HG03558 (cell line): ENCODE data around the gene FABP7.
A peak's percentile ranks its signal among the peaks of the same experiment; 100 is the strongest.

Experiments used
- ATAC-seq: cut with Tn5 transposase; IDR thresholded peaks from one replicate; pipeline ENCODE4 v1.9.1; 2021; ENCODE audit warnings: moderate number of reproducible peaks; ENCODE audit not compliant: unreplicated experiment; ENCODE audit errors: extremely low read depth

The FABP7 gene

DNA sequence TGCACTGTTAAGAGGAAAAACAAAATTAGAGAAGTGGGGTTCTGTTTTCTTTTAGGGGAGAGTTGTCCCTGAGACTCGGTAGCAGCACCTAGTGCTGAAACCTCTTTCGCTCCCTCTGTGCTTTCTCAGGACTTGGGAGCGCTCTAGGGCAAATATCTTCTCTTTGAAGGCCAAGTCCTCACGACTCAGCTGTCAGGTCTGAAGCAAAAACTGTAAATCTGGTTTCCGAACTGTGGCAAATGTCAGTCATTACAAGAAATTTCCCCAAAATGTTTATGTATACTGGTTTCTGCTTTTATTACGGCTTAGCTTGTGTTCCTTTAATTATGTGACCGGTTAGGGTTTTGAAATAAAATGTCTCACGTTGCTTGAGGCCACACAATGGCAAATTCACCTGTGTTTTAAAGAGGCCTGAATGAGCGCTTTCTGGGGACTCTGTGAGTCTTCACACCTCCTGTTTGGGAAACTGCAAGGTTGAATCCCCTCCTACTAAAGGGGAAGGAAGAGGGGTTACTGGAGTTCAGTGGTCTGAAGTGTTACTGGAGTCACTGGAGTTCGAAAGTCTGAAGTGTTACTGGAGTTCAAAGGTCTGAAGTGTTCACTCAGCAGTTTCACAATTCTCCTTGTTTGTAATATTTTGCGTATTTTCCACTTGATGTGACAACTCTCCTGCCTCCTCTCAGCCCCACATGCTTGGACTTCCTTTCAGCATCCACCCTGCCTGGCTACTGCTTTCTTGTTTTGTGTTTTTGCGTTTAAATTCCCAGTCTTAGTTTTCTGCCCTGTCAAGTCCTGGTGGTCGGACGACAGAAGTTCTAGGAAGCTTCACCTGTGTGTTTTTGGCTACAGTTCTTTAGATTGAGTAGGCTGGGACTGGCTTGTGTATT is 11.2 kb downstream of the FABP7 start:
- no peak for ATAC-seq

DNA sequence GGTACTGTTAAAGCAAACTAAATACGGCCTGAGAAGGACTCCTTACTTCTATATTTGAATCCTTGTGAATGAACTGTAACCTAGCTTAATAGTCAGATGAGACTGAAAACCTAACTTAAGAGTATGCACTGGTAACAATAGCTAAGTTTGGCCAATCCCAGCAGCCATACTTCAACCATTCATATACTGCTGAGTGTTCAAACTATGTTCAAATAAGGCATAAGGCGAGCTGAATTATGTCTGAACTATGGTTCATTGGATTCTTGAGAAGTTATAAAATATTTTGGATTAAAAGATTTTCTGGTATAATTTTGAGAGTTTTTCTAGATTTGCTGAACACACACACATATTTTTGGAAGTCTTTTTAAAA is 11.8 kb downstream of the FABP7 start:
- no peak for ATAC-seq

DNA sequence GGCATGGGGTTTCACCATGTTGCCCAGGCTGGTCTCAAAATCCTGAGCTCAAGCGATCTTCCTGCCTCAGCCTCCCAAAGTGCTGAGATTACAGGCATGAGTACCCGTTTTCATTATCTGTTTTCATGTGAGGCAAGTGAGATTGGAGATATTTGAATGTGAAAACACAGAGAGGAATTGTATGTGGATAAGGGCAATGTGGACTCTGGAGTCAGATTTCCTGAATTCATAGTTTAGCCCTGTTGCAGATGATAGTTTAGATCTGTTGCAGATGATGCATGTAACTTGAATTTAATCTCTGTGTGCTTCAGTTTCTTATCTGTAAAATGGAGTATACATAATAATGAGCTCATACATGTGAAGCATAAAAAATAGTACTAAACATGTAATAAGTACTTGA is 13.2 kb downstream of the FABP7 start:
- ATAC-seq, result no peak

DNA sequence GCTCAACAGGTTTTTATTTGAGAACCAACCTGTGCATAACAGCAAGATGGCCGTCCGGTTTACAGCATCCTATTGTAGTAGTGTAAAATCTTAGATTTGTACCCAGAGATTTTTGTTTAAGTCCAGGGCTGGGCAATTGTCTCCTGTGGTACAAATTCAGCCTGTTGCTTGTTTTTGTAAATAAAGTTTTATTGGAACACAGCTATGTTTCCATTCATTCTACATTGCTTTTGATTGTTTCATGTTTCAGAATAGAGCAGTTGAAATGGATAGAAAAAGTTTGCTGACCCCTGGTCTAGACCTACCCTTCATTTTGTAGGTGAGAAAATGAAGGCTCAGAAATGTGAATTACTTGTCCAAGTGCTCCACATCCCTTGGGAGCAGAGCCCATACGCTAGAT is 18.0 kb downstream of the FABP7 start:
- no peak for ATAC-seq

DNA sequence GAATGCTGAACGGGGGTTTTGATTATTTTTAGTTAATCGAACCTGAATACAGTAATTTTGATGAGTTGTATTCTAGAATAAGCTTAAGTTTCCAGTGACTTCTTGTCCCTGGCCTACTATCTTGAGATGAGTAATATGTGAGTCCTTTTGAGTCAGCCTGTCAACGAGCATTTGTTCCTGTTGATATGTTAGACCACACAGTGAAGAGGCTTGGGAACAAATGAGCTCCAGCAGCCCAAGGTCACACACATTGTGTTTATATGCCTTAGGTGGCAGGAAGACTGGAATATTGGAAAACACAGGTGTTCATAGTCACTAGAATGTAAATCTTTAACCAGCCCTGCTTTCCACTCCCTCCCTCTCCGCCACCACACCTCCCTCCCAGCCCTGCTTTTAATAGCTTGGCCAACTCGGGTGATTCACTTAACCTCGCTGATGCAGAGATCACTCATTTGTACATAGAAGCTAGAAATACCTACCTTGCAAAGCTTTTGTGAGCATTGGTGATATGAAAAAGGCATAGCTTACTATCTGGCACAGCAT is 18.7 kb downstream of the FABP7 start:
- peak; percentile 85 for ATAC-seq

DNA sequence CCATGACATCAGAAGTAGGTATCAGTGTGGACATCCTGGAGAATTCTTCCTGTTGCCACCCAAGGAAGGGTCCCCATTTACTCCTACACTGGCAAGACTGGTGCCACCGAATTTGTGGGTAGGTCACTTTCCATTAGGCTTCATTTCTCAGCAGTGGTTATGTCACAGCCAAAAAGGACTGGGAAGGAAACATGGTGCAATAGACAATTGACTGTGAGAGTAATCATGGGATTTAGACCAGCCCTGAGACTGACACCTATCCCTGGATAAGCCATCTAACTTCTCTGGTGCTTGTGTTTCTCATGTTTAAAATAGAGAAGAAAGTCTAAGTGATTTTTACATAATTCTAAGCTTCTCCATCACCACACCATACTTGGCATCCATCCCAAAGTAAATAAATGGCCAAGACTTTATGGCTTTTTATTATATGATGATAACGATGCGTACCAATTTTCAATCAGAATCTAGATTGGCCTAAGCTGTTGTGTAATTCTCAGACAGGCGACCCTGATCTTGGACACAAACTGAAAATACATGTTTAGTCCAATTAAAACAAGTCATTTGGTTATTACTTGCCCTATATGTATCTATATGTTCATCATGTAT is 19.7 kb downstream of the FABP7 start:
- ATAC-seq, result no peak

DNA sequence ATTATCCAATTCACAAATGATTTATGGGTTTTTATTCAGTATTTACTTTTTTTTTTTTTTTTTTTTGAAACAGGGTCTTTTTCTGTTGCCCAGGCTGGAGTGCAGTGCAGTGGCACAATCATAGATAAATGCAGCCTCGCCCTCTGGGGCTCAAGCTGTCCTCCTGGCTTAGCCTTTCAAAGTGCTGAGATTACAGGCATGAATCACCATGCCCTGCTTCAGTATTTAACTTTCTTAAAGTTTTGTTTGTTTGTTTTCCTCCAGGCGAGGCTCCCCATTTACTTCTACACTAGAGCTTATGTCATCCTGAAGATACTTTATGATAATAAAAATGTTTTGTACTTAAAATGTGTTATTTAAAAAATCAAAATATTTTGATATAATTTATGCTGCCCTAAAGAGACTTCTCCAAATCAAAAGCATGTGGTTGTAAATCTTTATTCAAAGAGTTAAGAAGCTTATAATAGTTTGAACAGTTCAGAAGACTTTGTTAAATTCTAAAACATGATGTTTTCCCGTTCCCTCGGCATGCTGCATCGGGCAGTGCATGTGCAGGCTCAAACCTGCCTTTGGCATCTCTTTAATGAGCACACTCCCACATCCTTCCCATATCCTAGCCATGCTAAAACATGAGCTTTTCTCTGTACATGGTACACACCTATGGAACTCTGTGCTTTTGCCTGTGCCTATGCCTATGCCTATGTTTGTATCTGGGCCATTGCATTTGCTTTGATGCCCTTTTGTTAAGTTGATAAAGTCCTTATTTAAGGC is 20.6 kb downstream of the FABP7 start:
- ATAC-seq, result no peak

DNA sequence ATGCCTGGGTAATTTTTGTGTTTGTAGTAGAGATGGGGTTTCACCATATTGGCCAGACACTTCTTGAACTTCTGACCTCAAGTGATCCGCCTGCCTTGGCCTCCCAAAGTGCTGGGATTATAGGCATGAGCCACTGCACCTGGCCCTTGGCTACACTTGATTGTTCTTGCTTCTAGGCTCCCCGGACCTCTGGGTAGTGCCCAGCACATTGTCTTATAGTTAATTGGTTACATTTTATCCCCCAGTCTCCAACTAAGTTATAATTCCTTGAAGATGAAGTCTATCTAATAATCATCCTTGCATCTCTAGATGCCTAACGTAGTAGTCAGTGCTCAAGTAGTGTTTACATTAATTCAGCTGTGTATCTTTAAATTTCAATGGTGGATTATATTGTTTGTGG is 21.4 kb downstream of the FABP7 start:
- ATAC-seq, result no peak

DNA sequence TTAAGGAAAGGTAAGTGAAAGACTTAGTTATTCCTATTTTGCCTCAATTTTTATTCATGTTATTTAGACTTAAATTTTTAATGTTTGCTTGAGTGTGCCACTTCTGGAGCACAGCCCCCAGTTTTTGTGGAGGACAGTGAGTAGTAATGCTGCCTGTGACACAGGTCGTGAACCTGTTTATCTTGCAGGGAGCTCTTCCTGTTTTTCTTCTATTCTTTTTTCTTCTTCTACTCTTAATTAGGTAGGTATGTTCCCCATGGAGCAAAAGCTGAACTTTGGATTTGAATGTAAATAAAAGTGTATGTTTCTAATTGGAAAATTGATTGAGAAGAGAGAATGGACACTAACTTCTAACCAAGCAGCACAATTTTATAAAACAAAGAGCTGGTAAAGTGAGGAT is 21.9 kb downstream of the FABP7 start:
- ATAC-seq, result no peak

DNA sequence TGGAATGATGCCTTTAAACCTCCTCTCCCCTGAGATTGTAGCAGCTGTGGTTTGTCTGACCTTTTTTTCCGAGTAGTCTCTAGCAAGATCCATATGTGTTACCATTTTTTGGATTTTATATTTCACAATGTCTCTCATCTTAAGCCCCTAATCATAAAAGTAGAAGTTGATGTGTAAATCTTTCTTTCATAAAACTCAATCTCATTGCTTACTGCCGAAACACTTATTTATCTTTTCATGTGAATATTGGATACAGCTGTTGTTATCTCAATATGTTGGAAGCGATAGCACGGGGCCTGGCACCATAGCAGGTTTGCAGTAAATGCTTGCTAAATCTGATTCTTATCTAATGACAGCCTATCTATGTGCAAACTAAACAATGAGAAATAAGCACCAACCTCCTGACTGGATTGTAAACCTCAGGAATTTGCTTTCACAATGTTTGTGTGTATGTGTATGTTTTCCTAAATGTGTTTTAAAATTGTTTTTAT is 23.7 kb downstream of the FABP7 start:
- ATAC-seq, result no peak

DNA sequence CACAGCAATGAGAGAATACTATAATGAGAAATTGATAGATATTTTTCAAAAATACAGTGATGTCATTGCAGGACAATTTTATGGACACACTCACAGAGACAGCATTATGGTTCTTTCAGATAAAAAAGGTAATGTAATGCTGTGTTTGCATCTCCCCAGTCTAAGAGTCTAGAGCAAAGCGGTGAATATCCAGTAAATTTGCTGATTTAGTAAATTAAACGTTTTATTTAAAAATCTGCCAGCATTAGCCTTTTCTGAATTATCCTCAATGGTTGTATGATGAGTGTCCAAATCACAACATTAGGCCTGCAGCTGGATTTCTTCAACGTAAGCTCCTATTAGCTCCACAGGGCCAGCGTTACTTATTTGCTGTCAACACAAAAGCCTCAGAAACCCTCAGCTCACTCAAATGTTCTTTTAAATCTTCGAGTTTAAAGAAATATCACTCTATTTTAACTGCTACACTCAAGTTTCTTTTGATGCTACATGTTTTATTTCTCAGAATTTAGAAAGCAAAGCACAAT is 25.5 kb downstream of the FABP7 start:
- ATAC-seq, result no peak

DNA sequence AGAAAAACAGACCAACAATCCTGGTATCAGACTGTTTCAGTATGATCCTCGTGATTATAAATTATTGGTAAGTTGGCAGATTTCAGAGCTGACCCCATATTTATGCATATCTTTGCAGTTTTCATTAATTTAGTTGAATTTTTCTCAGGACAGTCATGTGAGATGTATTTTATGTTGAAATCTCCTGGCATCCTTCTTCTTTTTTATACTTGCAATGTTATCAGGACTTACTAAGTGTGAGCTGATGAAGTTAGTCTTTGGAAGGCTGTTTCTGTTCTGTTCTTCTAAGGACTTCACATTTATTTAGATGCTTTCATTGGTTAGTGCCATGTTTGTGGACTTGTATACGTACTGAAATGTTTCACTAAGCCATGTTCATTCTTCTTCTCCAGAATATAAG is 26.8 kb downstream of the FABP7 start:
- ATAC-seq, result no peak

DNA sequence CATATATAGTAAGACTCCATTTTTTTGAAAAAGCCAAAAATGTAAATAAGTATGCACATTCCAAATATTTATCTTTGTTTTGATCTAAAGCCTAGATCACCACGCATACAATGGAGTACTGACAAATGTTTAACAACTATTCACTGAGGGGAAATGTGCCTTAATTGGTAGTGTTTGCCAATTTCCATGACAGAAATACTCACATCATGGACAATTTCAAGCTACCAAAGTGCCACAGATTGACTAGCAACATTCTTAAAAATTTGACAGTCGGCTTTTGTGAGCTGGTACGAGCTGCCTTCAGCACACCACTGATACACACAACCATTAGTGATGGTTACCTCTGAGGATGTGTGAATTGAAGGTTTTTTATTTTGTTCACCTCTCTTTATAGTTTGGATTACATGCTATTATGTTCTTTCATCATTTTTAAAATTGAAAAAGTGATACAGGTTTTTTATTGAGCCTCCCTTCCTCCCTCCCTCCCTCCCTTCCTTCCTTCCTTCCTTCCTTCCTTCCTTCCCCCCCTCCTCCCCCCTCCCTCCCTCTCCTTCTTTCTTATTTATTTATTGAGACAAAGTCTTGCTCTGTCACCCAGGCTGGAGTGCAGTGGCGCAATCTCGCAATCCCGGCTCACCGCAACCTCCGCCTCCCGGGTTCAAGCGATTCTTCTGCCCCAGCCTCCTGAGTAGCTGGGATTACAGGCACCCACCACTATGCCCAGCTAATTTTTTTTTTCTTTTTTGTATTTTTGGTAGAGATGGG is 28.8 kb downstream of the FABP7 start:
- no peak for ATAC-seq

DNA sequence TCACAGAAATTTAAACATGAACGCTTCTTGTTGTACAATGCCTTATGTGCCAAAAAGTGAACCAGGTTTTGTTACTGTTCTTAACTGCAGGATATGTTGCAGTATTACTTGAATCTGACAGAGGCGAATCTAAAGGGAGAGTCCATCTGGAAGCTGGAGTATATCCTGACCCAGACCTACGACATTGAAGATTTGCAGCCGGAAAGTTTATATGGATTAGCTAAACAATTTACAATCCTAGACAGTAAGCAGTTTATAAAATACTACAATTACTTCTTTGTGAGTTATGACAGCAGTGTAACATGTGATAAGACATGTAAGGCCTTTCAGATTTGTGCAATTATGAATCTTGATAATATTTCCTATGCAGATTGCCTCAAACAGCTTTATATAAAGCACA is 29.5 kb downstream of the FABP7 start:
- ATAC-seq, result no peak

DNA sequence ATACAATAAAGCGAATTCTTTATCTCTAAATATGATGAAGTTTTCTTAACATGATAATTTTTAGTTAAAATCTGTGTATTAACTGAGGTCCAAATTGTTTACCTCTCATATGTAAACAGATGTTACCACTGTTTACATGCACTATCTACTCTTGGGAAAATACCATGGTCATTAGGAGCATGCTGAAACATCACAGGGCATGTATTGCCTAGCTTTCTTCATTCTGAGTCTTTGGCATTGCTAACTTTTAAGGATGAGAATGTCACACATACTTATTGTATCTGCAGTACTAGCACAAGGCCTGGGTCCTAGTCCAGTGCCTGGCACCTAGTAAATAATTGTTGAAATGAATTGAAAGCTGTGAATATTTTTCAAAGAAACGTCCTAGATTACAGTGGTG is 30.2 kb downstream of the FABP7 start:
- ATAC-seq, result no peak

DNA sequence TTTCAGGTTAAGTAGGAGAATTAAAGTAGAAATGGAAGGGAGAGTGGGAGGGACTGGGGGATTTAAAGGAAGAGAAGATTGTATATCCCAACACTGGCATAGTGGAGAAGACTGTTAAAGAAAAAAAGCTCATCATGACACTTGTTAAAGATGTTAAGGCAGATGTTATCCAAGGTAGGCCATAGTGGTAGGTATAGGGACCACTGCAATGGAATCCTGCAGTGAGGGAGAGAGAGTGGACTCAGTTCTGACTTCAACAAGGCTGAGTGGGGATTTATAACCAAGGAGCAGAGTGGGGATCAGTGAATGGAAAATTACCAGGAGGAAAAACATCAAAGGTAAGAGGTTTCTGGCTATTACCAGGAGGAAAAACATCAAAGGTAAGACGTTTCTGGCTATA is 30.7 kb downstream of the FABP7 start:
- no peak for ATAC-seq

DNA sequence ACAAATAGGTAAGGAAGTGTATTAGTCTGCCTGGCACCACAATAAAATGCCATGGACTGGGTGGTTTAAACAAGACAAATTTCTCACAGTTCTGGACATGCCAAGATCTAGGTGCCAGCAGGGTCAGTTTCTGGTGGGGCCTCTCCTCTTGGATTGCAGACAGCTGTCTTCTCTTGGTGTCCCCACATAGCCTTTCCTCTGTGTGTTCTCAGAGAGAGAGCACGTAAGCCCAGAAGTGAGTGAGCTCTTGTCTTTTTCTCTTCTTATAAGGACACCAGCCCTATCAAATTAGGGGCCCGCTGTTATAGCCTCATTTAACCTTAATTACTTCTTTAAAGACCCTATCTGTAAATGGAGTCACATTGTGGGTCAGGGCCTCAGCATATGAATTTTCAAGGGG is 37.8 kb downstream of the FABP7 start:
- no peak for ATAC-seq

DNA sequence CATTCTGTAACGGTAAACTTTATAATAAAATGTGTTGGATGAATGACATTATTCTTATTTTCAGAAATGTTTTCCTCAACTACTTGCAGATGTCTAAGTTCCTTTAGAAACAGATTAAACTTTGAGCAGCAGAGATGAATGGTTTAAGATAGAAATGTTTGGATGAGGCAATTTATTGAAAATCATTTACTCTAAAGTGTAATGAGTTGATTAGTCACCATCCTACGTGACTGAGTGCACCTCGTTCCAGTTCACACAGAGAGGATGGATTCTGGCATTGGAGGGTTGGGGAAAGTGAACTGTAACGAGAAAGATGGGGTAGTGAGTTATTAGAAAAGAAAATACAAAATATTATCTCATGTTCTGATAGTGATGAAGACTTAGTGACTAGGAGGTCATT is 38.2 kb downstream of the FABP7 start:
- ATAC-seq, result no peak

DNA sequence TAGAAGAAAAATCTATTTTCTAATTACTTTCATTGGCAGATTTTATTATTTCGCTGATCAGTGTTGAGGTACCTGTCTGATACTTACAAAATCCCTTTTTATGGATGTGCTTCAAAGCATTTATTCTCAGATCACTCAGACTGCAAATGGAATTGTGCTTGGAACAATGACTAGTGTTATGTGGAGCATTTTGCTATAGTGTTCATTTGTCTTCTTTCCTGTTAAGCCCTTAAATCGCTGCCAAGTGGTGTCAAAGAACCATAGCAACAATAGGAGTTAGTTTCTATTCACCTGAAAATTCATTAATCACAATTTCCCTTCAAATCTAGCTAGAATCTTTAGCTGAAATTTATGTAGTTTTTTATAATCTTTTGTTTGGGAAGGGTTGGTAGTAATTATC is 39.4 kb downstream of the FABP7 start:
- no peak for ATAC-seq

DNA sequence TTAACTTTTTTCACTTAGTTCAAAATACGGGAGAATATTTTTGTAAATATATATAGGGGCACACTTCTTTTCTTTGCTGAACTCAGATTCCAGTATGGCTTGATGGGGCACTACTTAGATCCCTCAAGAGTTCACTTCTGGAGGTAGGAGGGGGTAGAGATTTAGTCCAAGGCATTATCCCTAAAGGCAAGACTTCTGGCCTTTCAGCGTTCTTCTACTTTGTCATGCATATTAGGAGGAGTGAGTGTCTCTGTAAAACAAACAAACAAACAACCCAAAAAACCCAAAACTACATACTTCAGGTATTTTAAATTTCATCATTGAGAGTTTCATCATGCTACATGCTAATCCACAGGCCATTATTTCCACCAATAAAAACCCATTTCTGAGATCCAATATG is 41.6 kb downstream of the FABP7 start:
- ATAC-seq, result no peak
